K562 (cell line): ENCODE measurements around the gene GBF1. TPM values are rescaled to one million over a fixed set of nuclear protein-coding genes. Genes with fewer than 3 reads are reported as not detected.

Experiments used
- ARID2 ChIP-seq: fragments of 450-650 bp; IDR thresholded peaks from 2 replicates; pipeline ENCODE4 v1.6.1; 2017; ENCODE audit warnings: antibody characterized with exemption, mild to moderate bottlenecking
- CREM ChIP-seq: IDR thresholded peaks from 2 replicates; pipeline ENCODE4 v1.6.1; 2014; ENCODE audit warnings: antibody characterized with exemption, low read depth
- HMG20A ChIP-seq: fragments of 450-650 bp; formaldehyde crosslinking; conservative IDR thresholded peaks from 2 replicates; pipeline ENCODE4 v1.4.0; 2020; ENCODE audit warnings: mild to moderate bottlenecking, mixed read lengths
- NBN ChIP-seq: fragments of 450-650 bp; IDR thresholded peaks from 2 replicates; pipeline ENCODE4 v1.6.1; 2016; ENCODE audit warnings: low read depth, mild to moderate bottlenecking
- NFXL1 ChIP-seq: fragments of 450-650 bp; formaldehyde crosslinking; IDR thresholded peaks from 2 replicates; pipeline ENCODE4 v1.4.0; 2021; ENCODE audit warnings: mild to moderate bottlenecking
- NONO ChIP-seq, 2 experiments: fragments of 200-400 bp in 1 of 2; fragments of 450-650 bp in 1 of 2; formaldehyde crosslinking in 1 of 2; IDR thresholded peaks; 2 replicates each; pipeline ENCODE4 v1.6.1; 2017; ENCODE audit warnings: low read depth in 2 of 2, mild to moderate bottlenecking in 2 of 2, moderate library complexity in 2 of 2, low read length in 1 of 2
- OTX1 ChIP-seq: fragments of 450-650 bp; formaldehyde crosslinking; IDR thresholded peaks from 2 replicates; pipeline ENCODE4 v1.4.0; 2022; ENCODE audit warnings: mild to moderate bottlenecking
- SMAD4 ChIP-seq: fragments of 250-450 bp; sonication (Bioruptor Pico); conservative IDR thresholded peaks from 2 replicates; pipeline ENCODE4 v1.8.0; 2021; ENCODE audit warnings: inconsistent platforms, mild to moderate bottlenecking, moderate library complexity
- SMARCC2 ChIP-seq: fragments of 450-650 bp; IDR thresholded peaks from 2 replicates; pipeline ENCODE4 v1.6.1; 2017; ENCODE audit warnings: antibody characterized with exemption, moderate library complexity, mild to moderate bottlenecking, low read depth
- STAG1 ChIP-seq: sonication (generic); formaldehyde crosslinking; IDR thresholded peaks from 2 replicates; pipeline ENCODE4 v1.5.0; 2020; ENCODE audit warnings: missing genetic modification reagents, borderline replicate concordance
- YY1 ChIP-seq, 3 experiments: IDR thresholded peaks; 2 replicates each; pipeline ENCODE4 v1.6.1; 2011; ENCODE audit warnings: low read length in 2 of 3, mild to moderate bottlenecking in 2 of 3, moderate library complexity in 2 of 3, borderline replicate concordance in 1 of 3, control low read depth in 1 of 3, low read depth in 1 of 3; ENCODE audit not compliant: insufficient read depth in 3 of 3, insufficient replicate concordance in 2 of 3, control insufficient read depth in 1 of 3, insufficient read length in 1 of 3; ENCODE audit errors: extremely low read depth in 1 of 3
- ZBTB8A ChIP-seq: fragments of 450-650 bp; IDR thresholded peaks from 2 replicates; pipeline ENCODE4 v1.6.1; 2018; ENCODE audit warnings: mild to moderate bottlenecking, moderate library complexity; ENCODE audit not compliant: partially characterized antibody
- ZKSCAN1 ChIP-seq: fragments of 150-350 bp; IDR thresholded peaks from 2 replicates; pipeline ENCODE4 v1.6.1; 2016; ENCODE audit warnings: low read depth, low read length
- ZNF133 ChIP-seq: fragments of 250-450 bp; sonication (Bioruptor Pico); IDR thresholded peaks from 2 replicates; pipeline ENCODE4 v1.4.0; 2020; ENCODE audit warnings: mild to moderate bottlenecking
- ZNF583 ChIP-seq: fragments of 250-450 bp; sonication (Bioruptor Pico); IDR thresholded peaks from 2 replicates; pipeline ENCODE4 v1.4.0; 2020
- polyA plus RNA-seq, 8 experiments: library from polyadenylated mRNA; depleted of rRNA in 4 of 8; stranded (reverse) in 5 of 8; unstranded in 3 of 8; fragments of >200 nt; fragmentation: Nextera tagmentation in 2 of 8; fragmentation: Illumina TruSeq in 1 of 8; extraction: Ambion mirVana in 2 of 8; extraction: Trizol in 1 of 8; gene quantifications; 2 replicates each; pipeline versions ENCODE4 v1.2.1 to v1.2.3, GENCODE V29; 2011 to 2014; ENCODE audit warnings: inconsistent platforms in 1 of 8, missing spikeins in 1 of 8
- total RNA-seq, 7 experiments: library from RNA; depleted of rRNA in 6 of 7; stranded (reverse); fragments of >200 nt in 6 of 7; fragmentation: Illumina TruSeq in 2 of 7; extraction: Trizol in 2 of 7; gene quantifications; 2 replicates each; pipeline versions ENCODE4 v1.2.1 to v1.2.3, GENCODE V29; 2011 to 2021; ENCODE audit warnings: low replicate concordance in 1 of 7
- TF ChIP-seq, protein P1 (sequence below): fragments of 200-800 bp; sonication (Bioruptor generic); IDR thresholded peaks from 2 replicates; pipeline ENCODE4 v1.6.1; 2017; ENCODE audit warnings: missing genetic modification characterization, missing compliant biosample characterization
- TF ChIP-seq, protein P2 (sequence below): sonication (generic); formaldehyde crosslinking; IDR thresholded peaks from 2 replicates; pipeline ENCODE4 v1.9.0; 2022; ENCODE audit warnings: mild to moderate bottlenecking, missing genetic modification reagents
- TF ChIP-seq, protein P3 (sequence below): sonication (generic); formaldehyde crosslinking; IDR thresholded peaks from 2 replicates; pipeline ENCODE4 v1.8.1; 2023; ENCODE audit warnings: mild to moderate bottlenecking, missing genetic modification reagents
- TF ChIP-seq, protein P4 (sequence below), 2 experiments: fragments of 450-650 bp in 1 of 2; sonication (generic) in 1 of 2; formaldehyde crosslinking in 1 of 2; IDR thresholded peaks in 1 of 2; conservative IDR thresholded peaks in 1 of 2; 2 replicates each; pipeline versions ENCODE4 v1.6.1 to v1.8.1; 2016 to 2023; ENCODE audit warnings: mild to moderate bottlenecking in 2 of 2, moderate library complexity in 2 of 2, inconsistent platforms in 1 of 2, missing genetic modification reagents in 1 of 2
- TF ChIP-seq, protein P5 (sequence below): sonication (generic); formaldehyde crosslinking; IDR thresholded peaks from 2 replicates; pipeline ENCODE4 v1.8.0; 2023; ENCODE audit warnings: mild to moderate bottlenecking, missing genetic modification reagents

The GBF1 gene
- total and polyA plus RNA-seq, 9 of the 15 experiments (the other 6 are each of a cell fraction or from before 2014, with no cell fraction given) = 0.69 to 28.0 (median 10.3) TPM

DNA sequence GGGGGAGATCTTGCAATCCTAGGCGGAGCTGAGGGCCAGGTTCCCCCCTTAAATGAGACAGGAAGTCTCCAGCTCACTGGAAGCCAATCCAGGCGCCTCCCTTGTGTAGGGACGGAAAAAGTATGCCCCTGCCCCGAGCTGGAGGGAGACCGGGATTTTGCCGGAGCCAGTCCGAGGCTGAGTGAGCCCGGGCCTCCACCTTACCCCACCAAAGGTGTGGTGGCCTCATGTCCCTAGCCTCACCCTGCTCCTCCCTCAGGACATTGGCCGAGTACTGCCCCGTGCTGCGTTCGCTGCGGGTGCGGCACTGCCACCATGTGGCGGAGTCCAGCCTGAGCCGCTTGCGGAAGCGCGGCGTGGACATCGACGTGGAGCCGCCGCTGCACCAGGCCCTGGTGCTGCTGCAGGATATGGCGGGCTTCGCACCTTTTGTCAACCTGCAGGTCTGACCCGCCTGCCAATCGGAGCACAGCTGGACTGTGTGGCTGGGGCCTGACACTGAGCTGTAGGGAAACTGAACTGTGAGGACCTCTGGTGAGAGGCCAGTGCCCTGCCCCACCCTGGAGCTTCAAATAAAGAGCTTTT, 177.3 kb downstream of the GBF1 start (continued):
- TF ChIP-seq SMARCC2 (peak; percentile 69), STAG1 (CRISPR knock-in tag) (no peak), ZNF583 (CRISPR knock-in tag) (no peak), ZNF133 (CRISPR knock-in tag) (no peak), SMAD4 (0 out of 2 replicates have a peak, but pooled peaks have one; percentile 48), YY1 (IDR thresholded peaks at IDR 0.05; ENCODE audit: borderline replicate concordance in 1 of 3, control insufficient read depth in 1 of 3, extremely low read depth in 1 of 3, insufficient read depth in 3 of 3, insufficient read length in 1 of 3, insufficient replicate concordance in 2 of 3, low read depth in 1 of 3, low read length in 2 of 3) (peak in 2 of 3 experiments; percentile 66 to 78), HMG20A (CRISPR knock-in tag) (no peak), OTX1 (CRISPR knock-in tag) (no peak), NBN (0 out of 2 replicates have a peak, but pooled peaks have one; percentile 38), CREM (peak; percentile 81), ARID2 (peak; percentile 18; the same call in 1 of the 2 replicates), NONO (IDR thresholded peaks at IDR 0.05; ENCODE audit: low read depth in 2 of 2, low read length in 1 of 2) (no peak), ZBTB8A (no peak), ZKSCAN1 (peak; percentile 72), NFXL1 (CRISPR knock-in tag) (no peak)
- TF ChIP-seq, protein P1, sequence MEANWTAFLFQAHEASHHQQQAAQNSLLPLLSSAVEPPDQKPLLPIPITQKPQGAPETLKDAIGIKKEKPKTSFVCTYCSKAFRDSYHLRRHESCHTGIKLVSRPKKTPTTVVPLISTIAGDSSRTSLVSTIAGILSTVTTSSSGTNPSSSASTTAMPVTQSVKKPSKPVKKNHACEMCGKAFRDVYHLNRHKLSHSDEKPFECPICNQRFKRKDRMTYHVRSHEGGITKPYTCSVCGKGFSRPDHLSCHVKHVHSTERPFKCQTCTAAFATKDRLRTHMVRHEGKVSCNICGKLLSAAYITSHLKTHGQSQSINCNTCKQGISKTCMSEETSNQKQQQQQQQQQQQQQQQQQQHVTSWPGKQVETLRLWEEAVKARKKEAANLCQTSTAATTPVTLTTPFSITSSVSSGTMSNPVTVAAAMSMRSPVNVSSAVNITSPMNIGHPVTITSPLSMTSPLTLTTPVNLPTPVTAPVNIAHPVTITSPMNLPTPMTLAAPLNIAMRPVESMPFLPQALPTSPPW (CRISPR knock-in tag) = peak; percentile 39; the same call in 1 of the 2 replicates
- TF ChIP-seq, protein P2, sequence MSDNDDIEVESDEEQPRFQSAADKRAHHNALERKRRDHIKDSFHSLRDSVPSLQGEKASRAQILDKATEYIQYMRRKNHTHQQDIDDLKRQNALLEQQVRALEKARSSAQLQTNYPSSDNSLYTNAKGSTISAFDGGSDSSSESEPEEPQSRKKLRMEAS = peak; percentile 97
- TF ChIP-seq, protein P3, sequence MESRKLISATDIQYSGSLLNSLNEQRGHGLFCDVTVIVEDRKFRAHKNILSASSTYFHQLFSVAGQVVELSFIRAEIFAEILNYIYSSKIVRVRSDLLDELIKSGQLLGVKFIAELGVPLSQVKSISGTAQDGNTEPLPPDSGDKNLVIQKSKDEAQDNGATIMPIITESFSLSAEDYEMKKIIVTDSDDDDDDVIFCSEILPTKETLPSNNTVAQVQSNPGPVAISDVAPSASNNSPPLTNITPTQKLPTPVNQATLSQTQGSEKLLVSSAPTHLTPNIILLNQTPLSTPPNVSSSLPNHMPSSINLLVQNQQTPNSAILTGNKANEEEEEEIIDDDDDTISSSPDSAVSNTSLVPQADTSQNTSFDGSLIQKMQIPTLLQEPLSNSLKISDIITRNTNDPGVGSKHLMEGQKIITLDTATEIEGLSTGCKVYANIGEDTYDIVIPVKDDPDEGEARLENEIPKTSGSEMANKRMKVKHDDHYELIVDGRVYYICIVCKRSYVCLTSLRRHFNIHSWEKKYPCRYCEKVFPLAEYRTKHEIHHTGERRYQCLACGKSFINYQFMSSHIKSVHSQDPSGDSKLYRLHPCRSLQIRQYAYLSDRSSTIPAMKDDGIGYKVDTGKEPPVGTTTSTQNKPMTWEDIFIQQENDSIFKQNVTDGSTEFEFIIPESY = peak; percentile 53; the same call in 1 of the 2 replicates
- TF ChIP-seq, protein P4, sequence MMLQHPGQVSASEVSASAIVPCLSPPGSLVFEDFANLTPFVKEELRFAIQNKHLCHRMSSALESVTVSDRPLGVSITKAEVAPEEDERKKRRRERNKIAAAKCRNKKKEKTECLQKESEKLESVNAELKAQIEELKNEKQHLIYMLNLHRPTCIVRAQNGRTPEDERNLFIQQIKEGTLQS (IDR thresholded peaks at IDR 0.05) = no peak
- TF ChIP-seq, protein P4 (CRISPR knock-in tag; conservative IDR thresholded peaks at IDR 0.05) = no peak
- TF ChIP-seq, protein P5, sequence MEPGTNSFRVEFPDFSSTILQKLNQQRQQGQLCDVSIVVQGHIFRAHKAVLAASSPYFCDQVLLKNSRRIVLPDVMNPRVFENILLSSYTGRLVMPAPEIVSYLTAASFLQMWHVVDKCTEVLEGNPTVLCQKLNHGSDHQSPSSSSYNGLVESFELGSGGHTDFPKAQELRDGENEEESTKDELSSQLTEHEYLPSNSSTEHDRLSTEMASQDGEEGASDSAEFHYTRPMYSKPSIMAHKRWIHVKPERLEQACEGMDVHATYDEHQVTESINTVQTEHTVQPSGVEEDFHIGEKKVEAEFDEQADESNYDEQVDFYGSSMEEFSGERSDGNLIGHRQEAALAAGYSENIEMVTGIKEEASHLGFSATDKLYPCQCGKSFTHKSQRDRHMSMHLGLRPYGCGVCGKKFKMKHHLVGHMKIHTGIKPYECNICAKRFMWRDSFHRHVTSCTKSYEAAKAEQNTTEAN (CRISPR knock-in tag) = no peak
